Endothelial cell of umbilical vein (primary cell): Measurements from ENCODE around the gene MUC13.

ENCODE experiments used
- EZH2 ChIP-seq: IDR thresholded peaks from 2 replicates; pipeline ENCODE4 v1.6.1; 2012; ENCODE audit warnings: borderline replicate concordance, low read depth, mild to moderate bottlenecking, moderate library complexity, low read length, inconsistent platforms; ENCODE audit not compliant: severe bottlenecking
- FOS ChIP-seq: IDR thresholded peaks from 2 replicates; pipeline ENCODE4 v1.6.1; 2011; ENCODE audit warnings: mild to moderate bottlenecking, low read length, moderate library complexity, borderline replicate concordance; ENCODE audit not compliant: insufficient read depth
- GATA2 ChIP-seq: IDR thresholded peaks from 2 replicates; pipeline ENCODE4 v1.7.0; 2011; ENCODE audit warnings: low read depth, mild to moderate bottlenecking, moderate library complexity, mixed read lengths, low read length; ENCODE audit not compliant: insufficient read length, insufficient read depth
- MYC ChIP-seq: IDR thresholded peaks from one replicate; pipeline ENCODE4 v1.6.1; 2011; ENCODE audit warnings: mild to moderate bottlenecking, low read depth, low read length
- POLR2A ChIP-seq: IDR thresholded peaks from 2 replicates; pipeline ENCODE4 v1.6.1; 2012; ENCODE audit warnings: low read depth, mild to moderate bottlenecking, control low read depth, low read length
- POLR2AphosphoS5 ChIP-seq: IDR thresholded peaks from 2 replicates; pipeline ENCODE4 v1.6.1; 2012; ENCODE audit warnings: low read depth, mild to moderate bottlenecking, control low read depth, low read length, moderate library complexity; ENCODE audit not compliant: insufficient read depth
- TF ChIP-seq, protein P1 (sequence below): IDR thresholded peaks from 2 replicates; pipeline ENCODE4 v1.6.1; 2011; ENCODE audit not compliant: insufficient read depth, insufficient read length
- TF ChIP-seq, protein P2 (sequence below), 2 donors: IDR thresholded peaks; 1 replicate in 1 of 2; 2 replicates in 1 of 2; pipeline ENCODE4 v1.5.1; 2011; ENCODE audit warnings: low read length in 2 of 2, mild to moderate bottlenecking in 2 of 2, moderate library complexity in 2 of 2, control low read depth in 1 of 2, inconsistent platforms in 1 of 2, low read depth in 1 of 2; ENCODE audit not compliant: insufficient read depth in 1 of 2; ENCODE audit errors: extremely low read depth in 1 of 2

GRCh38 chr3:124876401-124876878 is 58.1 kb downstream of the MUC13 start:
- TF ChIP-seq POLR2AphosphoS5: no peak
- TF ChIP-seq, protein P1, sequence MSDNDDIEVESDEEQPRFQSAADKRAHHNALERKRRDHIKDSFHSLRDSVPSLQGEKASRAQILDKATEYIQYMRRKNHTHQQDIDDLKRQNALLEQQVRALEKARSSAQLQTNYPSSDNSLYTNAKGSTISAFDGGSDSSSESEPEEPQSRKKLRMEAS: no peak
- TF ChIP-seq, protein P2, sequence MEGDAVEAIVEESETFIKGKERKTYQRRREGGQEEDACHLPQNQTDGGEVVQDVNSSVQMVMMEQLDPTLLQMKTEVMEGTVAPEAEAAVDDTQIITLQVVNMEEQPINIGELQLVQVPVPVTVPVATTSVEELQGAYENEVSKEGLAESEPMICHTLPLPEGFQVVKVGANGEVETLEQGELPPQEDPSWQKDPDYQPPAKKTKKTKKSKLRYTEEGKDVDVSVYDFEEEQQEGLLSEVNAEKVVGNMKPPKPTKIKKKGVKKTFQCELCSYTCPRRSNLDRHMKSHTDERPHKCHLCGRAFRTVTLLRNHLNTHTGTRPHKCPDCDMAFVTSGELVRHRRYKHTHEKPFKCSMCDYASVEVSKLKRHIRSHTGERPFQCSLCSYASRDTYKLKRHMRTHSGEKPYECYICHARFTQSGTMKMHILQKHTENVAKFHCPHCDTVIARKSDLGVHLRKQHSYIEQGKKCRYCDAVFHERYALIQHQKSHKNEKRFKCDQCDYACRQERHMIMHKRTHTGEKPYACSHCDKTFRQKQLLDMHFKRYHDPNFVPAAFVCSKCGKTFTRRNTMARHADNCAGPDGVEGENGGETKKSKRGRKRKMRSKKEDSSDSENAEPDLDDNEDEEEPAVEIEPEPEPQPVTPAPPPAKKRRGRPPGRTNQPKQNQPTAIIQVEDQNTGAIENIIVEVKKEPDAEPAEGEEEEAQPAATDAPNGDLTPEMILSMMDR (IDR thresholded peaks at IDR 0.05; ENCODE audit: extremely low read depth in 1 of 2, insufficient read depth in 1 of 2, low read depth in 1 of 2, low read length in 2 of 2): no peak
- TF ChIP-seq POLR2A: no peak
- TF ChIP-seq GATA2: no peak
- TF ChIP-seq MYC: no peak
- no peak for TF ChIP-seq EZH2
- no peak for TF ChIP-seq FOS
